Uterus (tissue), 2 donors: ENCODE results near the gene DAP3.

Experiments
- CTCF ChIP-seq, 4 experiments: fragments of 200-600 bp in 2 of 4; fragments of 450-650 bp in 2 of 4; sonication (generic) in 2 of 4; IDR thresholded peaks; one replicate each; pipeline ENCODE4 v1.5.1; 2016 to 2019; ENCODE audit warnings: antibody characterized with exemption in 4 of 4, mild to moderate bottlenecking in 2 of 4, moderate library complexity in 1 of 4
- POLR2A ChIP-seq, 2 donors: fragments of 450-650 bp; IDR thresholded peaks; one replicate each; pipeline ENCODE4 v1.6.1; 2016; ENCODE audit warnings: antibody characterized with exemption in 2 of 2, mild to moderate bottlenecking in 1 of 2, moderate library complexity in 1 of 2

- TF ChIP-seq CTCF (IDR thresholded peaks at IDR 0.05) (no peak), POLR2A (IDR thresholded peaks at IDR 0.05) (no peak)
These were observed 71.2 kb downstream of the DAP3 start for GRCh38 chr1:155759966-155760630.
